T1000 (cell line): ENCODE data around the gene VEPH1.
"Not testable (repeated sequence)": the region's sequence is repeated elsewhere in the genome, so short reads cannot be mapped to it uniquely, and the experiment has no call there.

ENCODE experiments used
- DNase-seq: peaks from one replicate; lab custom pipeline; 2025; ENCODE audit warnings: mixed read lengths; lab: John Stamatoyannopoulos, UW

The VEPH1 gene

DNA sequence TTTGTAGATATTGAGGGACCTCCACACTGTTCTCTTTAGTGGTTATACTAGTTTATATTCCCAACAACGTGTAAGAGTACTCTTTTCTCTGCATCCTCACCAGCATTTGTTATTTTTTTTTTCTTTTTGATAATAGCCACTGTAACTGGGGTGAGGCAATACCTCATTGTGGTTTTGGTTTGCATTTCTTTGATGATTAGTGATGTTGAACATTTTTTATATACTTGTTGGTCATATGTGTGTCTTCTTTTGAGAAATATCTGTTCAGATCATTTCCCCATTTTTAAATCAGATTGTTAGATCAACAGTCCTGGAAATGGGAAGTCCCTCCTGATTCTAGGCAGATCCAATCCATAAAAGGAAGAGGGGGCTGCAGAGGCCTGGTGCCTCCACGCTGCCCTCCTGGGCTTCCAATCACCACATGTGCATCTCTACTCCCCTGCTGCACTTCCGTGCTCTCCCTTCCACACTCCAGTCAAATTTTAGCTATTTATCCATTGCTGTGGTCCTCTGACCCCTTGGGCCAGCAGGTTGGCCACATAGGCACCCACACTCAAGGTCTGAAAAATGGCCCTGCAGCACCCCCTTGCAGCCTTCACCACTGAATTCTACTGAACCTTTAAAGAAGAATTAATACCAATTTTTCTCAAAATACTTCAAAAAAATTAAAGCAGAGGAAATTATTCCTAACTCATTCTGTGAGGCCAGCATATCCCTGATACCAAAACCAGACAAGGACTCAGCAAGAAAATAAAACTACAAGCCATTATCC, 154.7 kb downstream of the VEPH1 start:
- not testable (repeated sequence) for DNase-seq

DNA sequence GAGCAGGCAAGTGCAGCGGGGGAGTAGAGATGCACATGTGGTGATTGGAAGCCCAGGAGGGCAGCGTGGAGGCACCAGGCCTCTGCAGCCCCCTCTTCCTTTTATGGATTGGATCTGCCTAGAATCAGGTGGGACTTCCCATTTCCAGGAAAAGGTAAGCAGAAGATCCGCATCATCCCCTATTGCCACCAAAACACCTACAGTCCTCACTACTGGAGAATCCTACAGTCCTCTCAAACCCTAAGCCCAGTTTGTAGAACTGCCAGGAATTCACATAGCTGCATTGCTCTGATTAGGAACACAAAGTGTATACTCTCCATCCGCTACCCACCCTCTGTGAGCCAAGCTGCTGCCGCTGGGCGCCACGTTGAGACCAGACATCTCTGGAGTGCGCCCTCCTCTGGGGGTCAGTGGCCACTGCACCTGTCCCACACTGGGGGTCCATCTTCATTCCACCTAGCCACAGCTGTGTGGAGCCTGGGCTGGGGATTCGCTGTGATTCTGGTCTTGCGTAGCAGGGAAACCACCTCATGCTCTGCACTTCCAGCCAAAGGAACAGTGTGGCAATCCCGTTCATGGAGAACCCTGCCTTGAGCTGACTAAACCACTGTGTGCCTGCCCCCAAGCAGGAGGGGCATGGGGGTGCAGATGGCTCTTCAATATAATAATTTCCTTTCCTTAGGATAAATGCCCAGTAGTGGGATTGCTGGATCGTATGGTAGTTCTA, 155.5 kb downstream of the VEPH1 start:
- no peak for DNase-seq

DNA sequence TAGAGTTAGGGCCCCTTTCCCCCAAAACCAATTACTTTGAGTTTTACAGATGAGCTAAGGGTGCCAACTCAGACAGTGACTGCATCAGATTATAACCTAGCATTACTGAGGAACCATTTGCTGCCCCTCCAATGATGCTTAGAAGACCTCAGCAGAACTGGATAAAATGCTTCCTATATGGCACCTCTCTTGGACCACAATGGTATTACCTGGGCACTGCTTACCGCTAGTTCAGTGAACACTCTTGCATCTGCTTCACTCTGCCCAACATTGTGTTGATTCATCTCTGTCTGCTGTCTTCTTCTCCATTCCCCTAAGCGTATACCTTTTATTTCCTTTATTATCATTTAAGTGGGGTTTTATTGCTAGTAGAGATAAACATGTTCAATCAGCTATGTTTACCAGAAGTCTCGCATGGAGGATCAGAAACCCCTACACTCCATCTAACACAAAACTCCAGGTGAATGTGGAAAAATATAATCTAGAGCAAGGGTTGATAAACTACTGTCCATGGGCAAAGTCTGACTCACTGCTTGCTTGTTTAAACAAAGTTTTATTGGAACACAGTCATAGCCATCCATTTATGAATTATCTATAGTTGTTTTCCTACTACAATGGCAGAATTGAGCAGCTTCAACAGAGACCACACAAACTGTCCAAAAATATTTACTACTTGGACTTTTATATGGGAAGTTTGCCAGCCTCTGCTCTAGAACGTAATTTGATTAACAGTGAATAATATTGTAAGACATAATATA, 166.8 kb downstream of the VEPH1 start:
- DNase-seq = no peak

DNA sequence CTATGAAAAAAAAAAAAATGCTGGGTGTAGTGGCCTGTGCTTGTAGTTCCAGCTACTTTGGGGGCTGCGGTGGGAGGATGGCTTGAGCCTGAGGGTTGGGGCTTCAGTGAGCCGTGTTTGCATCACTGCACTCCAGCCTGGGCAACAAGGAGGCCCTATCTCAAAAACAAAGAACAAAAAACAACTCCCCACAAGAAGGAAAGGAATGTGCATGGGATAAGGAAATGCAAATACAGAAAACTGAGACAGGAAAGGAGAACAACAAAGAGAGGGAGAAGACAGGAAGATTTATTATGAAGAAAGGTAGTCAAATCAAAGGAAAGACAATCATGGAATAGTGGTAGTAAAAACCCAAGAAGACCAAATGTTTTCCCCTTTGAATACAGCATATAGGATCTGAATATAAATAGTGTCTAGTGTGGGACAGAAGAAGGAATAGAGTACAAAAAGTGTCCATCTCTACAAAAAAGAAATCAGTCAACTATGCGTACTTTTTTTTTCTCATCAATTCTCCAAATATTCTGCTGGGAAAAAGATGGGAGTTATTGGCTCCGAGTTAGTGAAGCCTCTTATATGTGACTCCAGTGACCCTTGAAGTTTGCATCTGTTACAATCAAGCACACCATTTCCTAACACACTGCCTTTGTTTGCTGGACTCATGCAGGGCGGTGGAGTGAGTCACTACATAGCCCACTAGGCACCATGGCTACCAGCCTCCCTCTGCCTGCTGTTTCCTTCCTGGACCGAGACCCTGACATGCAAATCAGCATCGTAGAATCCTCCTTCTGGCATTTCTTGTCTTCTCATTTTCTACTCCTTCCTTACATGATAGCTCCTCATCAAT, 167.8 kb downstream of the VEPH1 start:
- peak; percentile 20 for DNase-seq

DNA sequence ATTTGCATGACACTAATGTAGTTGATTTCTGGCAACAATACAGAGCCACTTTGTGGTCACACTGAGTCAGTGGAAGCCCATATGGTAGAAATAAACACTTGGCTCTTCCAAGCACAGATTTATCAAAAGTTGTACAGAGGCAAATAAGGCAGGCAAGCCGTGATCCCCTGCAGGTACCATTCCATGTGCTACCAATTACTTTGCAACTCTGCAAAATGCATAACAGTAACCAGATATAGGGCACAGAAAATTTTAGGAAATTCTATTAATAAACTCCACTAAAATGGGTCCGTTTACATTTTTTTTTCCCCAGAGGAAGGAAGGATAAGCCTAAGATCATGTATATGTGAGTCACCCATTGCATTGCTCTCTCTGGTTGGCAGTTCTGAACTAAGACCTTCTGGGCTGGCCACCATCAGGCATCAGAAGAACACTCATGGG, 169.6 kb downstream of the VEPH1 start:
- no peak for DNase-seq

DNA sequence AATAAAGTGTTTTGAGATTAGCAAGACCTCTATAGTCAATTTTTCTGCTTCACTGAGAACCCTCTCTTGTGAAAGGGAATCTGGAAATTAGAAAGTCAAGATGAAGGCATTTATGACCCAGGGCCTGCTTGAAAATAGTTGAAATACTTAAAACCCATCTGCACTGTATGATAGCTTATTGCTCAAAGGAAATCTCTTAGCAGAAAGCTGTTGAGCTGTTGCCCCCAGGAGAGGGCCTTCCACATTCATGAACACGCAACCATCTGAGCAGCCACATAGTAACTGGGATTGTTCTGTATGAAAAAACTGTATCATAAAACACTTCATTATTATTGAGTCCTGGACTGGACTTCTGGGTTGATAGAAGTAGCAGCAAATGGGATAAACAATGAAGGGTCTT, 173.0 kb downstream of the VEPH1 start:
- DNase-seq = no peak

DNA sequence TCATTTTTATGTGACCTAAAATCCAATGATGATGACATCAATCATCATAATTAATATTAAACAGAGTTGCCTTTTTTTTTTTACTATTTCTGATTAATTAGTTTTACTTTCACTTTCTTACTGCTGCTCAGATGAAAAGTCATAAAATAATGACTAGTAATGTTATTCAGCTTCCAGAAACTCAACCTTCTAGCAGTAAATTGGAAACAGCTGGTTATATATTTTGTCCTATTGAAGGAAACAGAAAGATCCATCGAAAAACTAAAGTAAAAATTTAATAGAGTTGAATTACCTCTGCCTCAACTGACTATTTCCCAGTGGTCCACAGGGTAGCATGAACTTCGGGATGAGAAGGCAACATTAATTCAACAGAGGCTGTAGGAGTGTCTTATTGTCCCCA, 173.7 kb downstream of the VEPH1 start:
- no peak for DNase-seq

DNA sequence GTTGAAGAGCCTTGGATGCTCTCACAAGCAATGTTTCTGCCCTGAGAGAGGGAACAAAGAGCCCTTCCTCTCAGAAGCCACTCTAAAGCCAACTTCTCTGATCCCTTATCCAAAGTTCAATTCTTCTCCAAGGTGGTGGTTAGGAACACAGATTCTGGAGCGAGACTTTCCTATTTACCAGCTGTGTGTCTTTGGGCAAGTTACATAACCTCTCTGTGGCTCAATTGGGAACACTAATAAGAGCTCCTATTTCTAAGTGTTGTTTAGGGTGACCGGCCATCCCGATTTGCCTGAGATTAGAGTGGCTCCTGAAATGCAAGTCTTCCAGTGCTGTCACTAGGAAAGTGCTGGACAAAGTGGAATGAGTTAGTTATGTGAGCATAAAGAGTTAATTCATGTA, 175.4 kb downstream of the VEPH1 start:
- DNase-seq = no peak

DNA sequence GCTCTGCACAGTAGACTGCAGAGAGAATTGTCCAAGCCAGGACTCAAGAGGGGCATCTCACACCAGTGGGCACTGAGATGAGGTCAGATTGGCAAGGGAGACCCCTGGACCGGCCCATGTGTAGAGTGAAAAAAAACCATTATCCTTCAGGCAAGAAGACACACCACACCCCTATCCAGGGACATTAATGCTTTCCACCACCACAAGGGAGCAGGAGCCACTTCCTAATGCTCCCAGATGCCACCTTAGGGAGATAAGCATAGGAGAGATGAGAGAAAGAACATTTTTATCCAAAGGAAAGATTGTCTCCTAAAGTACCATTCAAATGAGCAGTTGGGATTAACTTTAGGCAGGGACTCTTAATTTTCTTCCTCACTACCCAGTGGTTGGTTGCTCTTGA, 176.2 kb downstream of the VEPH1 start:
- DNase-seq = no peak

DNA sequence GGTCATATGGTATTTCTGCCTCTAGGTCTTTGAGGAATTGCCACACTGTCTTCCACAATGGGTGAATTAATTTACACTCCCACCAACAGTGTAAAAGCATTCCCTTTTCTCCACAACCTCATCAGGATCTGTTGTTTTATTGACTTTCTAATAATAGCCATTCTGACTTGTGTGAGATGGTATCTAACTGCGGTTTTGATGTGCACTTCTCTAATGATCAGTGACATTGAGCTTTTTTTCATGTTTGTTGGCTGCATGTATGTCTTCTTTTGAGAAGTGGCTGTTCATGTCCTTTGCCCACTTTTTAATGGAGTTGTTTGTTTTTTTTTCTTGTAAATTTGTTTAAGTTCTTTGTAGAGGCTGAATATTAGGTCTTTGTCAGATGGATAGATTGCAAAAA, 178.3 kb downstream of the VEPH1 start:
- DNase-seq = not testable (repeated sequence)

DNA sequence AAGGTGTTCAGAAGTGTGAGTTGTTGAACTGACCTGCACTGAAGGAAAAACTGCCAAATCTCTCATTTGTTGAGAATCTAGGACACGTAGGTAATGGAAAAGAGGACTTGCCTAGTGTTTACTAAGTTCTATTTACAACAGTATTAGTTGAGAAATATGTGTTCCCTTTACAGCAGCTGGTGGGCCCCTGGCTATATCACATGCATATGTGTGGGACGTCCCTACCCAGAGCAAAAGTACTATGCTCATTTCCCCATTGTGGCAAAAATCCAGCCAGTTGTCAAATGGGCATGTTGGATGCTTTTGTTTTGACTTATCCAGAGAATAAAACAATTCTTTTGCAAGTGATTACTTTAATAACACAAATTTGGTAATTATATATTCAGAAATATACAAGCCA, 179.9 kb downstream of the VEPH1 start:
- no peak for DNase-seq

DNA sequence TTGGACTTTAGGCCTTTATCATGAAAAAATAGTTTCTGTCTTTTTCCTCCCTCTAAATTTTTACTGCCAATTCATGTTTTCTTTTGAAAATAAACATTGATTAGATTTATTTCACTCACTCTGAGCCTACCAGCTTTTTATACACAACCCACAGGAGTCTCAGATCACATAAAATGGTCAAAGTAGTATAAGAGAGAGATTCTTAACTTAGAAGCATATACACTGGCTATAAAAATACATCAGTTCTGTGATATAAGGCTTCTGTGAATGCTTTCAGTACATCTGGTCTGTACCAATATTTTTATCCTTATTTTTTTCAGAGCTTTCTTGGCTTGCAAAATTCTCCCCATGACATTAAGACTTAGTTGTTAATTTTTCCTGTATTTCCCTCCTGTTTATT, 183.5 kb downstream of the VEPH1 start:
- no peak for DNase-seq

DNA sequence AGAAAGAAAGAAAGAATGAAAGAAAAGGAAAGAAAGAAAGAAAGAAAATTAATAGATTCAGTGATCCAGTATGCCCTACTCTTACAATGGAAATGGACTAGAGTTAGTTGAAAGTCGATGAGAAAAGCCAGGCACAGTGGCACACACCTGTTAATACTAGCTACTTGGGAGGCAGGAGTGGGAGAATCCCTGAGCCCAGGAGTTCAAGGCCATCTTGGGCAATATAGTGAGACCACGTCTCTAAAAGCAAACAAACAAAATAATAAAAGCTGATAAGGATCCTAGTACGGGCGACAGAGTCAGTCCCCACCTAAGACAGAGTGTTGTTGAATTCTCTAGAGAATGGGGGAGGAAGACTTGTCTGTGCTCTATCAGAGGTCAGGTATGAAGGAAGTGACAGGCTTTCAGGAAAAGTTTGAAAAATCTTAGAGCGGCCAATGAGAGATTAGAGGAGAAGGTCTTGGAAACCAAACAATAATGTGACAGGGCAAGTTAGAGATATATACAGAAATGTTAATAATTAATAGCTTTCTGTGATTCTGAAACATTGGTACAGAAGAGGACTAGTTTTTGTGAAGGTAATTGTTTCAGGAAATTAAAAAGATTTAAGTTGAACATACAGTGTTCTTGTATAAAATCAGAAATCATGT, 184.5 kb downstream of the VEPH1 start:
- no peak for DNase-seq

DNA sequence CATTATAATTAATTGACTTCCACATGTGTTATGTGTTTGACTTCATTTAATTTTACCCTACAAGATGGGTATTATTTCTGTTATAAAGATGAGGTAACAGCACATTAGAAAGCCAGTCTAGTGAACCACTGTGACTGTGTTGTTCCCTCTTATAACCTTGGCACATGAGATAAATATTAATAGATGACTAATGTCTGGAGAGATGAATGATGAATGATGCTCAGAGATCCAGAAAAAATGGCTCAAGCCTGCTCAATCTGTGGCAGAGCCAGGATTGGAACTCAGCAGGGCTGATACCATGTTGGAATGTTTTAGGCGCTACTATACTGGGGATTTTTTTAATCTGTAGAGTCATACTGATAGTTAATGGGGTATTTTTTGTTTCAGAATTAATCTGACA, 185.3 kb downstream of the VEPH1 start:
- DNase-seq = no peak

DNA sequence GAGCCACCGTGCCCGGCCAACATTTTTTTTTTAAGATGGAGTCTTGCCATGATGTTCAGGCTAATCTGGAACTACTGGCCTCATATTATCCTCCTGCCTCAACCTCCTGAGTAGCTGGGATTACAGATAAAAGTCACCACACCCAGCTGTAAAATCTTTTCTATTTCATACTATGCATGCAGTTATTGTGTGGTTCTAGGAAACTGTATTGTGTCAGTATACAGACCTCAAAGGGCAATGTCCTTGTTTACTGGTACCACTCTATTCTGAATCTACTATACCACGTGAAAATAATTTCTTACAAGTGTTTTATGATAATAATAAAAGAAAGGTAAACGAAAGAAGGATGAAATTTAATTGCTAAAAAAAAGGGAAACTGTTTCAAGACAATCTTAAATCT, 190.0 kb downstream of the VEPH1 start:
- no peak for DNase-seq

DNA sequence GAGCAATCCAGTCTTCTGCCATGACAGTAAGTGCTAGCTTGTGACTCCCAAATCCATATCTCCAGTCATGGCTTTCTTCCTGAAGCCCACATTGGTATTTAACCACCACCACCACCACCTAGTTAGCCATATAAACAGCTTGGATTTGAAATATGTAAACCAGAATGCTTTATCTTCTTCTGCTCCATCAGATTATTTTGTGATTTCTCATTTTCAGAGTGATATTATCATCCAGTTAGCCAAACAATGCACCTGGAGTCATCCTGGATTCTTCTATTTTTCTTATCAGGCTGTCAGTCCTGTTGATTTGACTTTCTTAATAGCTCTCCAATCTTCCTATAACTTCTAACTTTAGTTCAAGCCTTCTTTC, 190.9 kb downstream of the VEPH1 start:
- DNase-seq = no peak

DNA sequence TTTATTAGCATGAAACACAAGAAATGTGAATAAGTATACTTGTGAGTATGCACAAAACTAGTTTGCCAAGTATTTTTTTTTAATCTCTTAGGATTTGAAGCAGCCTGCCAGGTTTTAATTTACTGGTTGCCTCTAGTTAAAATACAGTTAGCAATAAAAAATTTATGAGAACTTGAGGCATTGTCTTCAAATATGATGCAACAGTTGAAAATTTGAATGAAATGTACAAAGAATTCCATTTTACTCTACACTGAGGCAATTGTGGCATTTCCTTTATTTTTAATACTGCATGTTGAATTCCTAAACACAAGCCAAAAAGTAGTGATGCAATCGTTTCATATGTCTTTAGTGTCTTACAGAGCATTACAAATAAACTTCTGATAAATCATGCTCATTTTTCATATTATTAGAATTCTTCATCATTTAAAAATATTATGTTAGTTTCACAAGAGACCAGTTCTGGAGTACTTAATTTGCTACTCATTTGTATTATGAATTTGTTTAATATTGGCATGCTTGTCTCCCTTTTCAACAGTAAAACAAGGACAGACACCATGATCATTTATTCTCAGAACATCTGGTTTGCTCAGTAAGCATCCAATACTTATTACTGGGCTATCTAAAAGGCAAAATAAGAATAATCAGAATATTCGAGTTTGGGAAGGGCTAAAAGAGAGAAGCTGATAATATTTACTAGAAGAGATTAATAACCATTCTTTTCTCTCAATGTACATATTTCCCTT, 191.4 kb downstream of the VEPH1 start:
- DNase-seq = no peak

DNA sequence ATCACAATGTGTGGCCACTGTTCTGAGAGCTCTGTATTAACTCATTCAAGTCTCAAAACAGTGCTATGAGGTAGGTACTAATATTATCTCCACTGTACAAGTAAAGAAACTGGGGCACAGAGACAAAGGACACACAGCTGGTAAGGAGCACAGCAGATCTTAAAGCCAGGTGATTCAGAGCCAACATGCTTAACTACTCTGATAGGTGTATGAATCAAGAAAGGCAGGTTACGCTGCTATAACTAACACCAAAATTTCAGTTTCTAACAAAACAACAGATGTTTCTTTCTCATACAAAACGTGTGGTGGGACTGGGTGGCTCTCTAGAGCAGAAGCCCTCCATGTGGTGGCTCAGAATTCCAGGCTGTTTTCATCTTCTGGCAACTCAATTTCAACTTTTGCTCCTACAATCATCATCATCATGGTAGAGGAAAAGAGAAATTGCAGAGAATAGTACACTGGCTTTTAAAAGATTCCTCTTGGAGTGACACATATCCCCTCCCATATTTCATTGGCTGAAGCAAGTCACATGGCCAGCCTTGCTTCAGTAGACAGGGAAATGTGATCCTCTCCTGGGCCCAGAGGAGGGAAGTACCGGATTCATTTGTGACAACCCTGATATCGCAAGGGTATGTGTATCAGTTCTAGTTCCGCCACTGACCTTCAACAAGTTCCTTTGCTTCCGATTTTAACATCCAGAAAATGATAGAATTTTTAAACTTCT, 192.7 kb downstream of the VEPH1 start:
- no peak for DNase-seq

DNA sequence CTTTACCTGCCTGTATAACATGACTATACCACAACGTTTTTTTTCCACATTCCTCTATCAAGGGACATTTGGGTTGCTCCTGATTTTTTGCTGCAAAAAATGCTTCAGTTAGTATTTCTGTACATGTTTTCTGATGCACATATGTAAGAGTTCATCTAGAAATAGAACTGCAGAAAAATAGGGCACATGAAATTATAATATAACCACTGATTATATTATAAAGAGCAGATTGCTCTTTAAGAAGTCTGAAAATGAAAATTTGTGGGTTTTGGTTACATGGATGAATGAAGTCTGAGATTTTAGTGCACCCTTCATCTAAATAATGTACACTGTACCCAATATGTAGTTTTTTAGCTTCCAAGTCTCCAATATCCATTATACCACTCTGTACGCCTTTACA, 196.7 kb downstream of the VEPH1 start:
- no peak for DNase-seq

DNA sequence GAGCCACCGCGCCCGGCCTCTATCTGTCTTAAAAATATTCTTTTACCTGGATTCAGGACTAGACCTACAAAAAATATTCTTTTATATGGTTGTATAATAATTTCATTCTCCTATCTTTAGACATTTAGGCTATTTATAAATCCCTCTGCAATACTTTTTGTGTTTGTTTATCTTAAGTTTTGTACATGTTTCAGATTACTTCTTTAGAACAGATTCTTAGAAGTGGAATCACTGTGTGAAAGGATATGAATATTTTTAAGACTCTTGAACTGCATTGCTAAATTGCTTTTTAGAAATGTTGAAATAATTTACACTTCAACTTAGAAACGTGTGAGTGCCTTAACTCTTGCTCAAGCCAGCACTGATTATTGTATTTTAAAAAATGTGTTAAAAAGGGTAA, 197.8 kb downstream of the VEPH1 start:
- DNase-seq = no peak
